HUDEP-2 (cell line): ENCODE data around the gene FAF1.

ENCODE experiments used
- DNase-seq, 76 experiments: peaks; one replicate each; lab custom pipeline; 2025; ENCODE audit not compliant: unreplicated experiment in 76 of 76; lab: John Stamatoyannopoulos, UW

Gene FAF1

GRCh38 chr1:50978852-50979781 is 19.1 kb upstream of the FAF1 start:
- DNase-seq = peak in 48 of 76 experiments; percentile 12 to 77 (median 38)

- DNase-seq = peak in 64 of 76 experiments; percentile 18 to 80 (median 61)
Observed at GRCh38 chr1:50978144-50978851, 18.2 kb upstream of the FAF1 start.

DNA sequence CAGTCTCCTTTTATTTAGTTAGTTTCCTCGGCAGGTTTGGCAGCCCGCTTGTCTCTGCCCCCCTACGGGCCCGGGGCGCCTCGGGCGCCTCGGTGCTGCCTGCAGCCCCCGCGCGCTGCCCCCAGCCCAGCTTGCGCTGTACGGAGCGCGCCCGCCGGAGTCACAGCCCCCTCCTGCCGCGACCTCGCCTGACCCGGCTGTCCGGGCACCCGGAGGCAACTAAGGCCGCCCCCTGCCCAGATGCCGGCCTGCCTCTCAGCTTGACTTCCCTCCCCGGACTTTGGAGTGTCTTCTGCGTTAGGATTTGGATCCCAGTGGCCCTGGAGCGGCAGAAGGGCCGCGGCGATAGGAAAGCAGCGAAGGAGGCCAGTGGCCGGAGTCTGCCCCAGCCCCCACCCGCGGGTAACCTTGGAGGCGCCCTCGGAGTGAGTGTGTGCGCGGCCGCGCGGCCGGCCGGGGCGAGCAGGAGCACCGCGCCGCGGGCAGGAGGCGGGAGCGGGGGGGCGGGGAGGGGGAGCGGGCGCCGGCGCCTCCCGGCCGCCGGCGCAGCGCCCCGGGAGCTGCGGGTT is 17.6 kb upstream of the FAF1 start:
- peak in 45 of 76 experiments; percentile 22 to 71 (median 45) for DNase-seq

DNA sequence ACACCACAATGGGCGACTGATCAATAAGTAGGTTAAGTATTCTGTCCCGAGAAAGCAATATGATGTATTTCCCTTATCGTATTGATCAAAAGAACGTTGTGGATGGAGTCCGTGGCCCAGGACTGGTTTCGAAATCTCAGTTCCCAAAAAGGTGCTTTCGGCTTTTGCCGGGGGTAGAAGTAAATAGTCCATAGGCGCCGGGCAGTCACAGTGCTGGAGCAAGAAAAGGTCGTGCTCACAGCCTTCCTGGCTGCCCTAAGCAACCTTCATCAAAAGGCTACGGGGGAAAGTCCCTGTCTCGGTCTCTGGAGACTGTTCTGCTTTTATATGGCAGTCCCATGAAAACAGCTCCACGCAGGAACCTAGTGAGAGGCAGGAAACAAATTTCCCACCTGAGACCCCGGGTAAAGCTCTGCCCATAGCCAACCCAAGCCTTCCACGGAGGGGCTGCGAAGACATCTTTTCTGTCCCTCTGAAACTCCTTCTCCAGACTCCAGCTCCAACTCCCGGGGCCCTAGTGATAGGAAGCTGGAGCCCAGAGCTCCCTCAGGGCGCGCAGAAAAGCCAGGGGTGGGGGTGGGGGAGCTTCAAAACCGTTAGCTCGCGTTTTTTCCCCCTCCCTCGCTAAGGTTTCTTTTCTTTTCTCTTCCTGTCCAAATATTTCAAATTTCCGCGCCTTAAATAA is 17.0 kb upstream of the FAF1 start:
- peak in 48 of 76 experiments; percentile 14 to 82 (median 43) for DNase-seq

DNA sequence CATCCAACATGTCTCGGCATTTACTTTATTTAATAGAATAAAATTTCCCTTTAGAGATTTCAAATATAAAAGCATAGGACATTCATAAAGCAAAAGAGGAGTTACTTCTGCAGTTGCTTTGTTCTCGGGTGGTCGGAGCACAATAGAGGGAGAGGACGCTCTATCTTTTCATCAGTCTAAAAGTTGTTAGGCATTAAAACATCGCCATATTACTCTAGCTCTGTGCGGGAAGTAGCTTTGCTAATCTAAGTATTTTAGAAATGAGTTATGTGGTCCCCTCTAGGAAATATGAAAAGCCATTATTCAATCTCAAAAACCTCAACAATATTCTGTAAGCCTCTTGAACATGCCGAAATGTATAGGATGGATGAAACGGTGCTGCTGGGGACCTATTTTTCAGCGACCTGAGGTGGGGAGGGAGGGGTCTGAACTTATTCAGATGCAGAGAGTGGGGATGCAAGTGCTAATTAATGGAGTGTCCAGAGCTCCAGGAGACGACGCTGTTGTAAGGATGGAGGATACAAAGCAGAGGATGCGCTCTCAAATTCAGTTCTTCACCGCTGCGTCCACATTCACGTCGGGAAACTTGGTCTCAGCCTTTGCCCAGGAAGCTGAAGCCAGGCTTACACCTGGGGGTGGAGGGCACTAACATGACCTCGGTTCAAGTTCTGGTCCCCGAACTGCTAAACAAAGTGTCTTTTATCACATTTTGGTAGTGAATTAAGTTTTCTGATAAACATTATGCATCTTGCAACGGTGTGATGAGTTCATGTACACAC is 16.2 kb upstream of the FAF1 start:
- DNase-seq = peak in 13 of 76 experiments; percentile 8 to 68 (median 42)

DNA sequence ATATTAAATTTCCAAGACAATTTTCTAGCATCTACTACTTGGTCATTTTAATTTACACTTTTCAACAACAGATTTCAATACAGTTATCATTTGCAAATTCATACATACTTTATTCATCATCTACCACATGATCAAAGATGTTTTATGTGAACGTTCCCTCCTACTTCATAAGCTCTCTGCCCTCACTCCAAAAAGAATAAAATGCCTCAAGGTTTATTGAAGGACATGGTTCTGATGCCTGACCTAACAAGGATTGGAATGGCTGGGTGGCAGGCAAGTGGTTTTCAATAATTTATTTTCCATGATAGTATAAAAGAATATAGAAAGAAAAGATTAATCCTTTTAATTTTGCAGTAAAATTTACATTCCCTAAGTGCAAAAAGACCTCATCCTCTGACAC is 15.4 kb upstream of the FAF1 start:
- peak in 11 of 76 experiments; percentile 4 to 36 (median 20) for DNase-seq

DNA sequence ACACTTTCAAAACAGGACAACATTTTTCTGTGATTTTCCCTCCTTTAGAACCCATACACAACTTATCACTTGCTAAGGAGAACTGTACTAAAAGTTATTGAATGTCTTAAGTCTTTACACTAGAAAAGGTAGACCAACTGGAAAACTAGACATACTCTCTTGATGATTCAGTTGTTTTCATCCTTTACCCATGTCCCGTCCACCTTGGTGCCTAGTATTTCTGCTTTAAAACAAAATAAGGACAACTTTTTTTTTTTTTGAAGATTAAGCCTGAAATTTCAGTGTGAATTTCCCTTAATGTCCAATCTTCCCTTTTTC is 14.5 kb upstream of the FAF1 start:
- peak in 1 of 76 experiments; percentile 8 for DNase-seq

GRCh38 chr1:50973875-50974617 is 14.0 kb upstream of the FAF1 start:
- DNase-seq = peak in 11 of 76 experiments; percentile 4 to 29 (median 16)

DNA sequence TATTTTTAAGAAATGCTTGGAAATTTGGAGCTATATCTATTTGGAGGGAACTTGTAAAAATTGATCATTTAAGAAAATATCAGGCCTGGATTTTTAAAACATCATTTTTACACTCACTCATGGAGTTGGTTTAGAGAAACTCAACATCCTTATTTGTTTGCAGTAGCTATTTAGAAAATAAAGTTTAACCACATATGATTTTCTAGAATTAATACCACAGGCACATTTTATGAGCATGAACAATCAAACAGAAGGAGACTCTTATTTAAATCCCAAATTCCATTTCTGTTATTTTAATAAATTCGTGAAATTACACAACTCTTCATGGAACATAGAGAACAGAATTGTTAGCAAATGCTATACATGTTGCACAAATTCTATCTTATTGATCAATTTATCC is 13.2 kb upstream of the FAF1 start:
- DNase-seq = no peak

GRCh38 chr1:50972766-50973165 is 12.7 kb upstream of the FAF1 start:
- peak in 6 of 76 experiments; percentile 13 to 42 (median 22) for DNase-seq

DNA sequence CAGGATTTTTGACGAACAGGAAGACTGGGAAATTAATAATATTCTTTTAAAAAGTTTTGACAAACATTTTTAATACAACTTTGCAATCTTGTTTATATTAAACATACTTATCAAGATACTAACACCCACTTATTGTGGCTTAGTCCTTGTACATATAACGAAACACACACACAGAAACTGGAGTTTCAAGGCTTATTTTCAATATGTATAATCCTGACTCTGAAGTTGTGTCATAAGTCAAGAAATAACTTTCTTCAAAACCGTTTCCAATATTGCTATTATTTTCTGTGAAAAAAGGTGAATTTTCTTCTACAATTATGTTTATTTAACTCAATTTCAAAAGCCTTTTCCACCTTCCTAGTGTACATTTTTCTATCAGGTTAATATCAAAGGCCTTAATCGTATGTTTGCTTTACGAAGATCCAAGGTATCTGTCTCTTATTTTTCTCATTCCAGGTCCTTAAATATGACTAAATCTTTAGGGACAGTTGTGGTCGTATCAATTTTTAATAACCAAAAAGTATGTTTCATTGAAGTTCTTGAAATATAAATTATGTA is 11.8 kb upstream of the FAF1 start:
- DNase-seq = peak in 2 of 76 experiments; percentile 25 to 31

DNA sequence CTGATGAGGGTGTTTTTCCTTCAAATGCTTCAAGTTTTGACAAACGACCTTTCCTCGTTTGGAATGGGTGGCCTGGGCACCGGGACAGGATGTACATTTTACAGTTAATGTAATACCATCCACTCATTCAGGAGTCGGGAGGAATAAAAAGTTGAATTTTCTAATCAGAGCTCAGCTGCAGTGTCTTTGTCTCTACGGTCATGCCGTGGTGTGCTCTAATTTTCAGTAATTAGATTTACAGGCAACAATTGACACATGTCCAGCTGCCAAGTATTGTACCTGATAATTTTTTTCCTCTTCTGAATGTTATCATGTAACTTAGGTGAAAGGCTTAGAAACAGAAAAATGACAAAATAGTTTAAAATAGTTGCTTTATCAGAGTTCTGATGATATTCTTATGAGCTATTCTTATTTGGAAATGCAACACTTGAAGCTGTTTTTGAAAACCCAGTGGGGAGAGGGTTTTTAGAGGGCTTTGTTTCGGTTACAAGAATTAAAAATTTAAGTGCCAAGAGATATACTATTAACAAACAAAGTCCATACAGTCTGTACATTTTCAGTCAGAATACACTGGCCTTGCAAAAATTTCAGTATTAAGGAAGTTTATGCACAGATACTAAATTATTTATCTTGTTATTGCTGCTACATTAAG is 11.0 kb upstream of the FAF1 start:
- peak in 8 of 76 experiments; percentile 11 to 56 (median 30) for DNase-seq

DNA sequence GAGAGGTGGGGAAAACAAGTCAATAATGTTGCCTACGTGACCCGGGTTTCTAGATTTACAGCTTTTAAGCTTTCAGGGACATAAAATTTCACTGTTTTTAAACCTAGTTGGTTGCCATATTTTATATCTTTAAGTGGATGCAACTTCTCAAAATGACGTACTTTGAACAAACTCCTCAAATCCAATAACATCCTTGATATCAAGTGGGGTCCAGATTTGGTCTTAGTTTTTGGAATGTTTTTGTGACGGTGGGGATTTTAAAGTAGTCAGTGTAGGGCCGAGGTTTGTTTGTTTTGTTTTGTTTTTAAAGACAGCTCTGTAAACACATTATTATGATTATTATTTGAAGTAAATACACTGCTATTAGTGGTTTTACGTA is 10.4 kb upstream of the FAF1 start:
- DNase-seq = peak in 2 of 76 experiments; percentile 44

DNA sequence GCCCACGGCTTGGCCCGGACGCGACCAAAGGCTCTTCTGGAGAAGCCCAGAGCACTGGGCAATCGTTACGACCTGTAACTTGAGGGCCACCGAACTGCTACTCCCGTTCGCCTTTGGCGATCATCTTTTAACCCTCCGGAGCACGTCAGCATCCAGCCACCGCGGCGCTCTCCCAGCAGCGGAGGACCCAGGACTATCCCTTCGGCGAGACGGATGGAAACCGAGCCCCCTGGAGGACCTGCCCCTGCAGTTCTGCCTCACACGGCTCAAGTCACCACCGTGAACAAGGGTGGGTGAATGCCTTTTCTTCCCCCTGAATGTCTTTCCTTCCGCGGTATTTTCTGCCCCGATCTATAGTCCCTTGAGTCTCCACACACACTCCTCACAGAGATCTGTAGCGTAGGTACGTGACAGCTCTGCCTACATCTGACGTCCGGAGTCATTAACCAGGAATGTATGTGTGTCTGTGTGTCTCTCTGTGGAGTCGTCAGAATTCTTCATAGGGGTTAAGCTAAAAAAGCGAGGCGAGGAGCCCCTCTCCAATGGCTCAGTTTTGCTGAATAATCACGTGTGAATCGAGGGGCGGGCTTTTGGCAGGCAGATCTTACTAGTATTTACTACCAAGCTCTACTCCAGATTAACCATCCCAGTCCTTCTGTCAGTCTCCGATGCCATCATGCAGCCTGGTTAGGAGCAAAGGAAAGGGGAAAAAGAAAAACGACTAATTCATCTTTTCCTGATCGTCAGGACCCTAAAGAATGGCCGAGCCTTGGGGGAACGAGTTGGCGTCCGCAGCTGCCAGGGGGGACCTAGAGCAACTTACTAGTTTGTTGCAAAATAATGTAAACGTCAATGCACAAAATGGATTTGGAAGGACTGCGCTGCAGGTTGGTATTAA is 9.8 kb upstream of the FAF1 start, which contains the start of gene CDKN2C:
TSS of gene CDKN2C (plus strand) at position 635 of the 898 bp plus-strand sequence. CDS start at position 759, 124 bp downstream.
- DNase-seq = peak in 75 of 76 experiments; percentile 34 to 84 (median 68)

- DNase-seq = peak in 26 of 76 experiments; percentile 26 to 87 (median 56)
Observed at GRCh38 chr1:50968821-50969610, 8.9 kb upstream of the FAF1 start.

DNA sequence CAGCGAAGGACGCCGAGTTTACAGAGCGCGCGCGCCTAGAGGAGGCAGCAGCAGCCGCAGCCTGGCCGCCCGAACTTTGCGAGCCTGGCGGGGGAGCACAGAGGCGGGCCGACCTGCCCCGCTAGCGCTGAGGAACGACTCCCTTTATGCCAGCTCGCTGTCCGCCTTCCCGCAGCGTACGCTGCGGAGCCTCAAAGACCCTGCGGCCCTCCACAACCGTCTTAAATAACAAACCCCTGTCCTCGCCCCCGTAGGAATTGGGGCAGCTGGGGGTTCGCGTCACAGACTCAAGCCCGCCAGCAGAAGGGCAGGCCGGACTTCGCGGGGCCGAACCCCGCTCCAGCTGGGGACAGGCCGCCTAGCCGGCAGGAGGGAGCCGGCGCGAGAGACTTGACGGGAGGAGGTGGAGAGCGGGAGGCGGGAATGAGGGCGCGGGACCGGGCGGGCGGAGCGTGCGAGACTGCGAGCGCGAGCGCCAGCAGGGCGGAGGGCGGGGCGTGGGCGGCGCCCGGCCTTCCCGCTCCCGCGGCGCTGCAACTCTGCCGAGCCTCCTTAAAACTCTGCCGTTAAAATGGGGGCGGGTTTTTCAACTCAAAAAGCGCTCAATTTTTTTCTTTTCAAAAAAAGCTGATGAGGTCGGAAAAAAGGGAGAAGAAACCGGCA is 8.2 kb upstream of the FAF1 start:
- DNase-seq = peak; percentile 36 to 94 (median 83)
